ENCODE data around the gene HIPK2.

GRCh38 chr7:139631520-139632031 is 146.2 kb downstream of the HIPK2 start:
- no peak for TF ChIP-seq CTCF (conservative IDR thresholded peaks at IDR 0.05; ENCODE audit: low read depth, low read length)
- TF ChIP-seq POLR2A (IDR thresholded peaks at IDR 0.05; ENCODE audit: low read depth, low read length) = no peak
- TF ChIP-seq MXI1 (IDR thresholded peaks at IDR 0.05; ENCODE audit: borderline replicate concordance, low read depth, low read length) = no peak
- no peak for TF ChIP-seq SMC3 (IDR thresholded peaks at IDR 0.05; ENCODE audit: low read depth, low read length)
- no peak for TF ChIP-seq NFE2L2 (IDR thresholded peaks at IDR 0.05; ENCODE audit: low read depth, low read length)
- TF ChIP-seq BHLHE40 (IDR thresholded peaks at IDR 0.05; ENCODE audit: low read depth, low read length) = no peak

Measured in IMR-90 (cell line).